HG03060 (cell line): ENCODE data around the gene PARP4.
"Not testable (repeated sequence)": the region's sequence is repeated elsewhere in the genome, so short reads cannot be mapped to it uniquely, and the experiment has no call there.

ENCODE experiments used
- ATAC-seq: cut with Tn5 transposase; IDR thresholded peaks from one replicate; pipeline ENCODE4 v1.9.1; 2021; ENCODE audit warnings: low read depth, moderate number of reproducible peaks; ENCODE audit not compliant: unreplicated experiment

Gene PARP4

GRCh38 chr13:24456396-24456795, 56.2 kb downstream of the PARP4 start:
- no peak for ATAC-seq

GRCh38 chr13:24454056-24454455, 58.5 kb downstream of the PARP4 start:
- no peak for ATAC-seq

GRCh38 chr13:24452044-24452443, 60.5 kb downstream of the PARP4 start:
- no peak for ATAC-seq

GRCh38 chr13:24450530-24450929, 62.0 kb downstream of the PARP4 start:
- ATAC-seq = no peak

GRCh38 chr13:24444851-24445250, 67.7 kb downstream of the PARP4 start:
- not testable (repeated sequence) for ATAC-seq

- ATAC-seq = no peak
Measured at GRCh38 chr13:24443366-24443765, 69.2 kb downstream of the PARP4 start.

GRCh38 chr13:24426045-24426444, 86.5 kb downstream of the PARP4 start:
- ATAC-seq = not testable (repeated sequence)

- not testable (repeated sequence) for ATAC-seq
Measured at GRCh38 chr13:24419668-24420067, 92.9 kb downstream of the PARP4 start.

GRCh38 chr13:24407844-24408243, 104.7 kb downstream of the PARP4 start:
- ATAC-seq = no peak

GRCh38 chr13:24406524-24406923, 106.1 kb downstream of the PARP4 start:
- no peak for ATAC-seq

- no peak for ATAC-seq
Measured at GRCh38 chr13:24396821-24397220, 115.8 kb downstream of the PARP4 start.

- no peak for ATAC-seq
Measured at GRCh38 chr13:24392972-24393371, 119.6 kb downstream of the PARP4 start.

GRCh38 chr13:24391771-24392683, 120.6 kb downstream of the PARP4 start:
- ATAC-seq = not testable (repeated sequence)

GRCh38 chr13:24390795-24391194, 121.8 kb downstream of the PARP4 start:
- not testable (repeated sequence) for ATAC-seq

GRCh38 chr13:24389506-24389905, 123.1 kb downstream of the PARP4 start:
- no peak for ATAC-seq

- ATAC-seq = not testable (repeated sequence)
Measured at GRCh38 chr13:24388743-24389142, 123.8 kb downstream of the PARP4 start.

GRCh38 chr13:24386816-24387708, 125.5 kb downstream of the PARP4 start:
- no peak for ATAC-seq

GRCh38 chr13:24385902-24386301, 126.7 kb downstream of the PARP4 start:
- no peak for ATAC-seq

- not testable (repeated sequence) for ATAC-seq
Measured at GRCh38 chr13:24384946-24385345, 127.6 kb downstream of the PARP4 start.

- ATAC-seq = not testable (repeated sequence)
Measured at GRCh38 chr13:24384091-24384490, 128.5 kb downstream of the PARP4 start.
